NCI-H2107 (cell line): ENCODE measurements around the gene DACH1.

Experiments
- DNase-seq: peaks from one replicate; lab custom pipeline; 2025; lab: John Stamatoyannopoulos, UW

The DACH1 gene

DNA sequence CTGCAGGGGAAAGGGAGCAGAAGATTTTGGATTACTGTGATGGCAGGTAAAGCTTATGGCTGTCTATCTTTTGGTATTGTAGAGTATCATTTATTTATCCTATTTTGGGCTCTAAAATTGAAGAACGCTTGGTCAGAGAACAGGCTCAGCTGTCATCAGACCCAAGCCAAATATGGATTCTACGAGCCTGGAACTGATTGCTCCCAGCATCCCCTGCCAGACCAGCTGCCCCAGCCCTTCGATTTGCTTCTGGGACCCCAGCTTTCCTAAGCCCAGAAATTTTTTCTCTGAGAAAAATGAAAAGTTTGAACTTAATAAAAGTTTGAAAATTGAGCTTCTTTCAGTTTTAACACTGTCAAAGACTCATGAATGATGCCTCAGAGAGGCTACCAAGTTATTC lies 472.8 kb downstream of the DACH1 start:
- DNase-seq, result no peak
